ENCODE results near the gene SLC2A6. TPM values are rescaled to one million over a fixed set of nuclear protein-coding genes. Genes with fewer than 3 reads are reported as not detected.

Gene SLC2A6
- total RNA-seq, 8 experiments from 2014 or later, result 4.7 to 23.0 (median 9.7) TPM

DNA sequence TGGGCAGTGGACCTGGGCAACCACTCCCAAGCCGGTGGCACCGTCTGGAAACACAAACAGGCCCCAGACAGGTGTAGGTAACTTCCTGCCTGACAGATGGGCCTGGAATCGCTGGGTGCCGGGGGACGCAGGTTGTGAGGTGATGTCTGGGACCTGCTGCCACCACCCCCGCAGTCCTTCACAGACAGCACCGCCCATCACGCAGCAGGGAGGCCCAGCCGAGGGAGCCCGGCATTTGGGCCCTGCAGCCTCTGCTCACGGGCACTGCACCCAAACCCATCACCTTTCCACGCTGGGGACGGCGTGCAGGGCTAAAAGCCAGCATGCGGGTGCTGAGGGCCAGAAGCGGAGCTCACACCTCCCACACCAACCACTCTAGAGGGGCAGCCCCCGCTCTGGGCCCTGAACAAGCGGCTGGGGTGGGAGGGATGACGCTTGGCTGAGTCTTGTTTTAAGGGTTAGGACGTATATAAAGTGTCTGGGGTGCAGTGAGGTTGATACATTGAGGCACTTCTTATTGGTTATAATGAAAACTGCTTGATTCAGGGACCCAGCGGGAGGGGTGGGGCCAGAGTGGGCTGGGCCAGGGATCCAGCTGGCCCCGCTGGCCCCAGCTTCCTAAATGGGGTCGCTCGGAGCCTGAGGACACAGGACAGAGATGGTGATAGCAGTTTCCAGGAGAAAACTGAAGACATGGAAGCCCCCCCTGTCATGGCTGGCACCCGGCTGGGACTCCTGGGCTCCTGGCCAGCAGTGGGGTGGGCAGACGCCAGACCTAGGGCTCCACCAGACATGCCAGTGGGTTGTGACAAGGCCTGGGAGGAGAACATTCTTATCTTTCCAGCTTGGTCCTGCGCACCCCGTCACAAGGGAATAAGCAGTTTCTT is 34.6 kb upstream of the SLC2A6 start:
- 77 to 100% (median 80%) methylated on average over 1 to 6 of the region's 28 CpGs; no CpG with 5 or more reads in 6 of the 10 experiments for WGBS, 10 experiments
- in situ Hi-C loops (cut with MboI; ENCODE audit: low pct_unique_long_range_greater_than_20kb in 2 of 9, low sequenced_read_pairs in 9 of 9, unreplicated experiment in 9 of 9), result no loop called here
- H3K4me1 ChIP-seq (replicated peaks in 1 of 2), result peaks cover 18 to 23% of the 10 kb centered on the region in 2 donors
- peak in 3 of 8 experiments; percentile 6 to 13 (median 8) for ATAC-seq (replicated peaks in 6 of 8)
- H3K4me3 ChIP-seq, result no peak overlapping the region
- no peak overlapping the region for H3K27ac ChIP-seq

DNA sequence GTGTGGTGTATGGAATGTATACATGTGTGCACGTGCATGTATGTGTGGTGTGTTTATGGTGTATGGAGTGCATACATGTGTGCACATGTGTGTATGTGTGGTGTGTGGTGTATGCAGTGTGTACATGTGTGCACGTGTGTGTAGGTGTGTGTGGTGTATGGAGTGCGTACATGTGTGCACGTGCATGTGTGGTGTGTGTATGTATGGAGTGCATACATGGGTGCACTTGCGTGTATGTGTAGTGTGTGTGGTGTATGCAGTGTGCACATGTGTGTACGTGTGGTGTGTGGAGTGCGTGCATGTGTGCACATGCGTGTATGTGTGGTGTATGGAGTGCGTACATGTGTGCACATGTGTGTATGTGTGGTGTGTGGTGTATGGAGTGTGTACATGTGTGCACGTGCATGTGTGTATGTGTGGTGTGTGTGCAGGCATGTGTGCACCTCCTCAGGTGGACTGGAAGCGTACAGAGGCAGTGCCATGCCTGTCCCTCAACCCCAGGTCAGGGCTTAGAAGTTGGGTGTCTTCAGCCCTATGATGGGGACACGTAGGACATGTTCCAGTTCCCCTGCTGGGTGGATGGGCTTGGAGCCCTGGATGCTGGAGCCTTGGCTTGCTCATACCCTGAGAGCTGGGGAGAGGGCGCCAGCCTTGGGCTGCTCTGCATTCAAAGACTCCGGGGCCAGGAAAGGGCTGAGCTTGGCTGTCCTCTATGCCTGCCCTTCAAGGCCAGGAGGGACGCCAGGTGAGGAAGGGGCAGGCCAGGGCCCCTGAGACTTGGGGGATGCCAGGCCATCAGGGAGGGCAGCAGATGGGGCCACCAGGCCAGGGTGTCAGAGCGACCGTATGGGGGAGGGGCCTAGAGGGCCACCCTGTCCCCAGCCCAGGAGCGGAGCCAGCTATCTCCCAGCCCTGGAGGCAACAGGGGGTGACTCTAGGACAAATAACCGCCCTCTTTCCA is 33.6 kb upstream of the SLC2A6 start:
- 60 to 100% (median 93%) methylated on average over 1 to 15 of the region's 19 CpGs for WGBS, 10 experiments
- in situ Hi-C loops (cut with MboI; ENCODE audit: low pct_unique_long_range_greater_than_20kb in 2 of 9, low sequenced_read_pairs in 9 of 9, unreplicated experiment in 9 of 9), result no loop called here
- Histone ChIP-seq H3K4me3 (no peak overlapping the region), H3K27ac (no peak overlapping the region), H3K4me1 (replicated peaks in 1 of 2) (peaks cover 18 to 23% of the 10 kb centered on the region in 2 donors)
- ATAC-seq (replicated peaks in 6 of 8), result no peak

DNA sequence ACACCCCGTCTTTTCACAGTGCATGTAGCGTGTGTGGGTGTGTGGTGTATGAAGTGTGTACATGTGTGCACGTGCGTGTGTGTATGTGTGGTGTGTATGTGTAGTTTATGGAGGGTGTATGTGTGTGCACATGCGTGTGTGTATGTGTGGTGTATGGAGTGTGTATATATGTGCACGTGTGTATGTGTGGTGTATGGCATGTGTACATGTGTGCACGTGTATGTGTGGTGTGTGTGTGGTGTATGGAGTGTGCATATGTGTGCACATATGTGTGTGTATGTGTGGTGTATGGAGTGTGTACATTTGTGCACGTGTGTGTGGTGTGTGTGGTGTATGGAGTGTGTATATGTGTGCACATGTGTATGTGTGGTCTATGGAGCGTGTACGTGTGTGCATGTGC is 32.7 kb upstream of the SLC2A6 start:
- in situ Hi-C loops (cut with MboI; ENCODE audit: low pct_unique_long_range_greater_than_20kb in 2 of 9, low sequenced_read_pairs in 9 of 9, unreplicated experiment in 9 of 9), result no loop called here
- Histone ChIP-seq H3K4me3 (no peak overlapping the region), H3K27ac (no peak overlapping the region), H3K4me1 (replicated peaks in 1 of 2) (peaks cover 24 to 28% of the 10 kb centered on the region in 2 donors)
- WGBS, 10 experiments, result 50 to 100% (median 74%) methylated on average over 1 to 9 of the region's 10 CpGs; no CpG with 5 or more reads in 4 of the 10 experiments
- no peak for ATAC-seq (replicated peaks in 6 of 8)

DNA sequence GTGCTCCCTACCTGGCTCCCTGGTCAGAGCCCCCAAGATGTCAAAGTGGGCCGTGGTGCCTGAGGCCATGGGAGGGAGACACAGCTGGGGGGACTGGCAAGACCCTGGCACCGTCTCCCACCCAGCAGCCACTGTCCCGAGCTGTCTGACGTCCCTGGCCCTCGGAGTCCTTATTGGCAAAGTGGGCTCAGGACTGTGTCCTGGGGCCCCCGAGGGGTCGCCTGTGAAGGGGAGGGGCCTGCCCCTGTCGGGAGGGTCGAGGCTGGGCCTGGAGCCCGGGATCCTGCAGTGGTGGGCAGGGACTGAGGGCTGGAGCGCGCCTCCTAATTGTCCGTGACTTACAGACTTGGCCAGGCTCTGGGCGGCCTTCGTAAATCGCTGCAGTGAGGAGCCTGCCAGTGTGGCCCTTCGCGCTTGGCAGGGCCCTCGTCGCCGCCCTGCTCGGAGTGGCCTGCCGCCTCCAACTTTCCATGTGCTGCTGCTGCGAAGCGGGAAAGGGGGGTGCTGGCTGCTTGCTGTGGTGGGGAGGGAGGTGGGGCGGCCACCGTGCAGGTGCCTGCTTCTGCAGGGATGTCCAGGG is 32.1 kb upstream of the SLC2A6 start:
- ATAC-seq (replicated peaks in 6 of 8), result no peak
- peaks cover 26 to 31% of the 10 kb centered on the region in 2 donors for H3K4me1 ChIP-seq (replicated peaks in 1 of 2)
- no peak overlapping the region for H3K27ac ChIP-seq
- WGBS, 10 experiments, result 75% methylated on average over 4 of the region's 27 CpGs; no CpG with 5 or more reads in 9 of the 10 experiments
- in situ Hi-C loops (cut with MboI; ENCODE audit: low pct_unique_long_range_greater_than_20kb in 2 of 9, low sequenced_read_pairs in 9 of 9, unreplicated experiment in 9 of 9), result no loop called here
- no peak overlapping the region for H3K4me3 ChIP-seq

DNA sequence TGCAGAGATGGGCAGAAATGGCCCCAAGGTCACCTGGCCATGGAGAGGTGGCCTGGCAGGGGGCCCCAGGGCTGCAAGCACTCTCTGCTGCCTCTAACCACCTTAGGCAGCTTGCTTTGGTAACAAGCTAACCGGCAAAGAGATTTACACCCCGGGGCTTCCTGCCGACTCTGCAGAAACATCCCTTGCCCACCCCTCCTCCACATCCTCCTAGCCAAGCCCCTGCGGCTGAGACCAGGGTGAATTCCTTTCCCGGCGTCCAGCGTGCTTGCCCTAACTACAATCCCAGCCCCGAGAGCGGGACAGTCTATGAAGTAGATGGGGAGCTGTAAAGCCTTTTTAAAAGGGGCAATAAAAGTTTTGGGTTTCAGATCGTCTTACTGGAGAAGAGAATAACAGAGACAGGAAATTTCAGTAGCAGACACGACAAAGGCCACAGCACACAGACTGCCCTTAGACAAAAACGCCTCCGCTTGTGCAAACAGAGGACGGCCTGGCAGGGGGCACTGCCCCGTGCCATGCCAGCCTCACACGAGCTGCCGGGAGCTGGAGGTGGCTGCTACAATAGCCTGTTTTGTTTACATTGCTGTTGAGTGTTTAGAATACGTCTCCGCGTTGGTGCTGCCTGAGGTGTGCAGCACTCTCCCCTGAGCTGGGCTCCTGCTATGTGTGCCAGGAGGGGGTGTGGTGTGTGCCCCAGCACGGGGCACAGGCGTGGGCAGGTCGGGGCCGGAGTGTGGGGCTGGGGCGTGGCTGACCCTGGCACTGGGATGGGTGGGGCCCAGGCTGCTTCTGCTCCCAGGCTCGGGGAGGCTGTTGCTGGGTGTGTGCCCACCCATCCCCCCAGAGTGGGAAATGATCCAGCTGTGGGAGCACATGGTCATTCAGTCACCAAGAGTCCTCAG is 30.5 kb upstream of the SLC2A6 start:
- WGBS, 10 experiments, result 0 to 20% (median 11%) methylated on average over 1 to 13 of the region's 26 CpGs; no CpG with 5 or more reads in 5 of the 10 experiments
- in situ Hi-C loops (cut with MboI; ENCODE audit: low pct_unique_long_range_greater_than_20kb in 2 of 9, low sequenced_read_pairs in 9 of 9, unreplicated experiment in 9 of 9), result no loop called here
- peak; percentile 9 to 72 (median 47) for ATAC-seq (replicated peaks in 6 of 8)

DNA sequence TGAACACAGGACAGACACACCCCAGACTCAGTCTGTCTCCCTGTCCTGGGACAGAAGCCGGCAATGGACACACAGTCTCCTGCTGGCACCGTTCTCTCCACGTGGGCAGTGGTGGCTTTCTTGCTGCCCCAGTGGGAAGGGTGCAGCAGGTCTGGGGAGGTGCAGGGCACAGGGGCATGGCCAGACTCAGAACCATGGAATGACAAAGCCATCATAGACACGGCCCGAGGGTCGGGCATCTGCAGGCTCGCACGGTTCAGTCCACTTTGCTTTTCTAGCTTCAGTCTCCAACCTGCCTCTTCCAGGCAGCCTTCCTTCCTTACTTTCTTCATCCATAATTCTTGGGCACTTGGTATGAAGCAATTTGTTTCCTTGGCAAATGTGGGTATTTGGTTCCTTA is 29.1 kb upstream of the SLC2A6 start:
- no peak for ATAC-seq (replicated peaks in 6 of 8)
- H3K4me1 ChIP-seq (replicated peaks in 1 of 2), result peaks cover 20 to 23% of the 10 kb centered on the region in 2 donors
- no peak overlapping the region for H3K4me3 ChIP-seq
- H3K27ac ChIP-seq, result no peak overlapping the region
- WGBS, 10 experiments, result 50 to 100% methylated on average over 1 of the region's 8 CpGs; no CpG with 5 or more reads in 8 of the 10 experiments
- in situ Hi-C loops (cut with MboI; ENCODE audit: low pct_unique_long_range_greater_than_20kb in 2 of 9, low sequenced_read_pairs in 9 of 9, unreplicated experiment in 9 of 9), result no loop called here

More for the DNA sequence above, 30.5 kb upstream of the SLC2A6 start:
- Histone ChIP-seq H3K4me1 (replicated peaks in 1 of 2) (peaks cover 22 to 28% of the 10 kb centered on the region in 2 donors), H3K4me3 (no peak overlapping the region), H3K27ac (no peak overlapping the region)

DNA sequence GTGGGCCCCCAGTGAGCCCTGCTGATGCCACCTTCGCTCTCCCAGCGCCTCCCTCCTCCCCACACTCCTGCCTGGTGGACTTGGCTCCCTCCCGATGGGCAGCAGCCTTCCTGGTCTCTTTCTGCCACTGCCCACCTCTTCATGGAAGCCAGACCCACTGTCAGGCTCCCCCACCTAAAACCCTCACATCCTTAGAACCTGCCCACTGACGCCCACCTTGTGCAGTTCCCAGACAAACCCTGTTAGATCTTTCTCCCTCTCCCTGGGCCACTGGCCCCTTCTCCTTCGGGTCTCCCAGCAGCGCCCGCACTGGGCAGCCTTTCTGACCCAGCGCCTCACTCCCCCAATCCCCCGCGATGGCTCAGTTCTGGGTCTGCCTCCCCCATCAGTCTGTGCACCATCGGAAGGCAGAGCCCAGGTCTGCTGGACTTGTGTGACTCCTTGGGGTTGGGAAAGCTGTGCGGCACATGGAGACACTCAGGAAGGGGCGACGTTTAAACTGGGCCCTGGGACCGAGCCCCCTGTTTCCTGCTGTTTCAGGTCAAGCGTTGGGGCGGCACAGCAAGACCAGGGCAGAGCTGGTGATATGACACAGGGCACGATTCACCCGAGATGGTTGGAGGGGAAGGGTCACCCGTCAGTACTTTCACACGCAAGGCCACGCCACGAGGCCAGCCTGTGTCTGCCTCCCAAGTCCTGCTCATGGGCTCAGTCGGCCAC is 28.5 kb upstream of the SLC2A6 start:
- no peak for ATAC-seq (replicated peaks in 6 of 8)
- WGBS, 10 experiments, result 72 to 100% (median 90%) methylated on average over 3 to 9 of the region's 24 CpGs; no CpG with 5 or more reads in 5 of the 10 experiments
- in situ Hi-C loops (cut with MboI; ENCODE audit: low pct_unique_long_range_greater_than_20kb in 2 of 9, low sequenced_read_pairs in 9 of 9, unreplicated experiment in 9 of 9), result no loop called here
- Histone ChIP-seq H3K27ac (peak overlapping the region; percentile 9 to 67), H3K4me1 (replicated peaks in 1 of 2) (peaks cover 20 to 23% of the 10 kb centered on the region in 2 donors), H3K4me3 (no peak overlapping the region)

DNA sequence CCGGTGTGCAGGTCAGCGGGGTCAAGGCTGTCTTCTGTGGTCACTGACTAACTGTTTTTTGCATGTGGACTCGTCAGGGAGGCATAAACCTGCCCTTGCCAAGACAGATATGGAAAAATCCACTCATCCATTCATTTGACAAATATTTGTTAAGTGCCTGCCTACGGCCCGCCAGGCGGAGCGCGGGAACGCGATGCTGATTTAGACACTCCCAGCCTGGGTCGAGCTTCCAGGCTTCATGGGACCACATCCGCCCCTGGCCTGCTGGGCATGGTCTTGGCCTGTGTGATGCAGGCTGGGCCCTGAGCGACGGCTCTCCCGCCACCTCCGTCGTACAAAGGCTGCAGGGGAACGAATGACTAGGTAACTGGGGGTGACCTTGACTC is 27.7 kb upstream of the SLC2A6 start:
- Histone ChIP-seq H3K4me1 (replicated peaks in 1 of 2) (peaks cover 20 to 23% of the 10 kb centered on the region in 2 donors), H3K4me3 (no peak overlapping the region), H3K27ac (peak overlapping the region; percentile 9 to 67)
- WGBS, 10 experiments, result 7 to 71% (median 48%) methylated on average over 2 to 13 of the region's 18 CpGs; no CpG with 5 or more reads in 4 of the 10 experiments
- in situ Hi-C loops (cut with MboI; ENCODE audit: low pct_unique_long_range_greater_than_20kb in 2 of 9, low sequenced_read_pairs in 9 of 9, unreplicated experiment in 9 of 9), result no loop called here
- ATAC-seq (replicated peaks in 6 of 8), result peak; percentile 29 to 78 (median 69)

DNA sequence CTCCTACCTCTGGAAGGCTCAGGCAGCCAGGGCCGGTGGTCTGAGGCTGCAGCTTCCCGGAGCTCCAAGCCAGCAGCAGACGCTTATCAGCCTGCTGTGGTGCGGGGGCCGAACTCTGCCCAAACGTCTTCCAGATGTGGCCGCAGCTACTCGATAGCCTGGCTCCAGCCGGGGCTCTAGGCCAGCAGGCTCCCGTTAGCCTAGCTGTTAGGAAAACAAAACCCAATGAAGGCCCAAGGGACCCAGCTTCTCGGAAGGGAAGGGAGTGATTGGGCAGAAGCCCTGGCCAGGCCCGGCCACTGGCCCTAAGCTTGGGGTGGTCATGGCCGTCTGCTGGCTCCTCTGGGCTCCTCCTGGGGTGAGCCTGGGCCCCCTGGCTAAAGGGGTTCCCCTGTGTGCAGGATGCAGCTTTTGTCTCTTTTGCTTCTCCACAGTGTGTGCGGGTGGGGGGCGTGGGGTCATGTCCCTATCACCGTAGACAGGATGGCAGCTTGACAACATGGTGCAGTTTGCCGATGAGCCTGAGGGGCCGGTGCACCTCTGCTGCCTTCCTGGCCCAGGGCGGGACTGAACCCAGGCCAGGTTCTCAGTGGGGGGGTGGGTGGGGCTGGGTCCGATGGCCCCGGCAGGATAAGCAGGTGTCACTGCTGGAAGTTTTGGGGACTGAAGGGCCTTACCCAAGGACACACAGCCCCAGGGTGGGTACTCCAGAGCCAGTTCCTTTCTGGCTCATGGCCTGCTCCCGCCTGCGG is 27.2 kb upstream of the SLC2A6 start:
- 75 to 100% (median 97%) methylated on average over 1 to 6 of the region's 23 CpGs; no CpG with 5 or more reads in 5 of the 10 experiments for WGBS, 10 experiments
- in situ Hi-C loops (cut with MboI; ENCODE audit: low pct_unique_long_range_greater_than_20kb in 2 of 9, low sequenced_read_pairs in 9 of 9, unreplicated experiment in 9 of 9), result no loop called here
- Histone ChIP-seq H3K4me1 (replicated peaks in 1 of 2) (peaks cover 20 to 23% of the 10 kb centered on the region in 2 donors), H3K27ac (peak overlapping the region; percentile 9 to 67), H3K4me3 (no peak overlapping the region)
- peak in 1 of 8 experiments; percentile 1 for ATAC-seq (replicated peaks in 6 of 8)

DNA sequence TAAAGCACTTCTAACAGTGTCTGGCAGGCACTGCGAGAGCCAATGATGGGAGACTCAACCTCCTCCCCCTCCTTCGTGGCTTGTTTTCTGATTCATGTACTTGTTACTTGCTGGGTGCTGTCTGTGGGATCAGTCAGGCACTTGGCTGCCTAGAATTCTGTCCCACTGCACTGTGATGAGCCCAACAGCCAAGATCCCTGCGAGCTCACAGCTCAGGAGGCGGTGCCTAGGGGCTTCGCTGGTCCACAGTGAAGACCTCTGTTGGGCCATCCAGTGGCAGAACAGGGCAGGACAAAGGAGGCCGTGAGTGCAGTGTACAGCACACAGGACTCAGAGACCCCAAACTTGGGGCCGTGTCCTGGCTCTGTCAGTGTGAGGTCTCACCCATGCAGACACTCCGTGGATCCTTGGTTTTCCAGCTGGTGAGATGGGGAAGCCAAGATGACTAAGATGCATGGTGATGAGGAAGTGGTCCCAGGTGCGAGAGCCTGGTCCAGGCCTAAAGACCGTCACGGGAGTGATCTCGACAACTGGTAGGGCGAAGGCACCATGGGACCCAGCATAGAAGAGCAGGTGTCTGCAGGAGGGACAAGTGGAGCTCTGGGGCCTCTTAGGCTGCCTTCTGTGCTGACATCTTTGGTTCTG is 26.4 kb upstream of the SLC2A6 start:
- Histone ChIP-seq H3K4me1 (replicated peaks in 1 of 2) (peaks cover 20 to 23% of the 10 kb centered on the region in 2 donors), H3K4me3 (no peak overlapping the region), H3K27ac (no peak overlapping the region)
- no peak for ATAC-seq (replicated peaks in 6 of 8)
- in situ Hi-C loops (cut with MboI; ENCODE audit: low pct_unique_long_range_greater_than_20kb in 2 of 9, low sequenced_read_pairs in 9 of 9, unreplicated experiment in 9 of 9), result no loop called here
- WGBS, 10 experiments, result 88 to 100% (median 98%) methylated on average over 1 to 6 of the region's 13 CpGs; no CpG with 5 or more reads in 6 of the 10 experiments
